Thoracic aorta (tissue), 2 donors: ENCODE results near the gene MYLK3. TPM values are rescaled to one million over a fixed set of nuclear protein-coding genes. Genes with fewer than 3 reads are reported as not detected.

Experiments used
- ATAC-seq: fragments of 150-250 bp; one replicate; pipeline ENCODE4 v1.8.0; 2017; ENCODE audit warnings: low read depth; ENCODE audit not compliant: insufficient number of reproducible peaks, low FRiP score
- DNase-seq: peaks from one replicate; pipeline ENCODE4 v3.0.0-alpha.2; 2020; ENCODE audit warnings: low spot score
- H3K27ac ChIP-seq, 2 donors: fragments of 200-600 bp; sonication (generic); 1 replicate in 1 of 2; 2 replicates in 1 of 2; pipeline ENCODE4 v1.5.1; 2016; ENCODE audit warnings: mild to moderate bottlenecking in 2 of 2, moderate library complexity in 2 of 2
- H3K27me3 ChIP-seq: fragments of 200-600 bp; sonication (generic); replicated peaks from 2 replicates; pipeline ENCODE4 v1.6.0; 2016; ENCODE audit warnings: mild to moderate bottlenecking; ENCODE audit not compliant: insufficient read depth
- H3K36me3 ChIP-seq: fragments of 200-600 bp; sonication (generic); one replicate; pipeline ENCODE4 v1.5.1; 2016
- H3K4me1 ChIP-seq, 2 donors: fragments of 200-600 bp; sonication (generic); 1 replicate in 1 of 2; 2 replicates in 1 of 2; pipeline versions ENCODE4 v1.5.1 to v1.6.0; 2016; ENCODE audit warnings: low read depth in 2 of 2, mild to moderate bottlenecking in 1 of 2; ENCODE audit not compliant: control insufficient read depth in 1 of 2
- H3K4me3 ChIP-seq: fragments of 200-600 bp; sonication (generic); 2 replicates; pipeline ENCODE4 v1.5.1; 2016; ENCODE audit warnings: mild to moderate bottlenecking
- H3K9me3 ChIP-seq: fragments of 200-600 bp; sonication (generic); 2 replicates; pipeline ENCODE4 v1.5.1; 2016
- CTCF ChIP-seq: fragments of 200-600 bp; sonication (generic); IDR thresholded peaks from one replicate; pipeline ENCODE4 v1.5.1; 2019; ENCODE audit warnings: antibody characterized with exemption
- total RNA-seq, 2 donors: library from RNA; depleted of rRNA; stranded (reverse); fragments of >200 nt; gene quantifications; one replicate each; pipeline versions ENCODE4 v1.1.0 to v1.2.3, GENCODE V29; 2016

Gene MYLK3
- 1 to 10 TPM in 1 of 2 donors, under 1 TPM in 1; 0.14 to 3.0 TPM for total RNA-seq

- Histone ChIP-seq H3K9me3 (no peaks in the 10 kb centered on the region), H3K36me3 (no peaks in the 10 kb centered on the region), H3K4me3 (no peak within 1 kb of the TSS), H3K27ac (no peak within 1 kb of the TSS), H3K27me3 (no peaks in the 10 kb centered on the region), H3K4me1 (peaks cover 0 to 4% of the 10 kb centered on the region in 2 donors)
- no peak for ATAC-seq
- TF ChIP-seq CTCF = no peak
- DNase-seq = no peak
Measured at GRCh38 chr16:46747777-46748651, at the start of gene MYLK3. MYLK3 (minus strand) TSS chr16:46748344; CDS start chr16:46748193, 151 bp downstream.

GRCh38 chr16:46797501-46797900 lies 49.4 kb upstream of the MYLK3 start:
- H3K4me3 ChIP-seq = no peak overlapping the region
- H3K27ac ChIP-seq = no peak overlapping the region
- no peak for ATAC-seq
- no peaks in the 10 kb centered on the region for H3K27me3 ChIP-seq
- H3K36me3 ChIP-seq = no peaks in the 10 kb centered on the region
- no peaks in the 10 kb centered on the region for H3K4me1 ChIP-seq
- no peak for TF ChIP-seq CTCF
- DNase-seq = no peak
- peaks cover 9% of the 10 kb centered on the region for H3K9me3 ChIP-seq

- no peak for TF ChIP-seq CTCF
- Histone ChIP-seq H3K36me3 (no peaks in the 10 kb centered on the region), H3K4me1 (no peaks in the 10 kb centered on the region), H3K27me3 (no peaks in the 10 kb centered on the region), H3K4me3 (no peak overlapping the region), H3K27ac (no peak overlapping the region), H3K9me3 (peaks cover 9% of the 10 kb centered on the region)
- DNase-seq (no peak), ATAC-seq (no peak)
Measured at GRCh38 chr16:46796764-46797269, 48.7 kb upstream of the MYLK3 start.

GRCh38 chr16:46793841-46794240 lies 45.7 kb upstream of the MYLK3 start:
- H3K36me3 ChIP-seq = no peaks in the 10 kb centered on the region
- H3K27ac ChIP-seq = no peak overlapping the region
- peaks cover 9% of the 10 kb centered on the region for H3K9me3 ChIP-seq
- ATAC-seq (no peak), DNase-seq (no peak)
- H3K27me3 ChIP-seq = no peaks in the 10 kb centered on the region
- TF ChIP-seq CTCF = no peak
- H3K4me3 ChIP-seq = no peak overlapping the region
- no peaks in the 10 kb centered on the region for H3K4me1 ChIP-seq

GRCh38 chr16:46790599-46791270 lies 42.6 kb upstream of the MYLK3 start:
- Histone ChIP-seq H3K9me3 (peaks cover 2% of the 10 kb centered on the region), H3K4me3 (peak overlapping the region; percentile 96), H3K27ac (peak overlapping the region; percentile 38 to 62), H3K4me1 (no peaks in the 10 kb centered on the region), H3K27me3 (no peaks in the 10 kb centered on the region), H3K36me3 (no peaks in the 10 kb centered on the region)
- ATAC-seq (no peak), DNase-seq (no peak)
- TF ChIP-seq CTCF = no peak
